A673 (cell line): ENCODE measurements around the gene RSRP1.
"Not testable (repeated sequence)": the region's sequence is repeated elsewhere in the genome, so short reads cannot be mapped to it uniquely, and the experiment has no call there.

Experiments
- CTCF ChIP-seq: fragments of 300-800, 200-600 bp; sonication (generic); conservative IDR thresholded peaks from 2 replicates; pipeline ENCODE4 v1.5.1; 2017; ENCODE audit warnings: low read depth, mild to moderate bottlenecking, antibody characterized with exemption, low read length, moderate library complexity, mixed read lengths
- EZH2 ChIP-seq: fragments of 200-600 bp; sonication (generic); IDR thresholded peaks from 2 replicates; pipeline ENCODE4 v1.6.1; 2017; ENCODE audit warnings: borderline replicate concordance, low read depth, mild to moderate bottlenecking, mixed read lengths, antibody characterized with exemption, low read length; ENCODE audit not compliant: poor library complexity, severe bottlenecking

- TF ChIP-seq CTCF, EZH2: not testable (repeated sequence)
Observed at GRCh38 chr1:25288573-25289101, 41.4 kb upstream of the RSRP1 start.
